ENCODE data around the gene SLC38A6. TPM values are rescaled to one million over a fixed set of nuclear protein-coding genes. Genes with fewer than 3 reads are reported as not detected.

The SLC38A6 gene
- polyA plus RNA-seq, 1 experiment: 57.3 TPM

- no peak overlapping the region for H3K27ac ChIP-seq (ENCODE audit: low read depth, low read length)
- POLR2A ChIA-PET: no interaction called here
- H3K4me3 ChIP-seq (ENCODE audit: low read depth, low read length): no peak overlapping the region
- CTCF ChIA-PET: interaction anchor here (0.8 kb wide), 1 partner anchor 211 kb away, joined by 3 read pairs; no protein-coding TSS in a partner anchor
- TF ChIP-seq CTCF (IDR thresholded peaks at IDR 0.05; ENCODE audit: low read depth, low read length): no peak
- no peaks in the 10 kb centered on the region for H3K27me3 ChIP-seq (ENCODE audit: control insufficient read depth, insufficient read depth, low read length)
- H3K9me3 ChIP-seq (ENCODE audit: control insufficient read depth, insufficient read depth, low read length): no peaks in the 10 kb centered on the region
- no peak for DNase-seq (ENCODE audit: low read depth, low spot score)
Measured at GRCh38 chr14:61041704-61042103, 60.7 kb downstream of the SLC38A6 start.

GRCh38 chr14:61042220-61042619, 61.2 kb downstream of the SLC38A6 start:
- H3K4me3 ChIP-seq (ENCODE audit: low read depth, low read length): no peak overlapping the region
- no peaks in the 10 kb centered on the region for H3K9me3 ChIP-seq (ENCODE audit: control insufficient read depth, insufficient read depth, low read length)
- no peaks in the 10 kb centered on the region for H3K27me3 ChIP-seq (ENCODE audit: control insufficient read depth, insufficient read depth, low read length)
- ChIA-PET CTCF (interaction anchor here (0.8 to 1.4 kb wide), 2 partner anchors 16 to 211 kb away, joined by 3 read pairs; no protein-coding TSS in a partner anchor), POLR2A (no interaction called here)
- no peak overlapping the region for H3K27ac ChIP-seq (ENCODE audit: low read depth, low read length)
- TF ChIP-seq CTCF (IDR thresholded peaks at IDR 0.05; ENCODE audit: low read depth, low read length): no peak
- no peak for DNase-seq (ENCODE audit: low read depth, low spot score)

GRCh38 chr14:61043506-61043905, 62.5 kb downstream of the SLC38A6 start:
- POLR2A ChIA-PET: no interaction called here
- CTCF ChIA-PET: interaction anchor here (1.4 kb wide), 1 partner anchor 17 kb away, joined by 3 read pairs; no protein-coding TSS in a partner anchor

GRCh38 chr14:61047021-61047420, 66.0 kb downstream of the SLC38A6 start:
- ChIA-PET POLR2A (interaction anchor here (0.7 kb wide), 1 partner anchor 11 kb away, joined by 4 read pairs; no protein-coding TSS in a partner anchor), CTCF (no interaction called here)
- no peaks in the 10 kb centered on the region for H3K9me3 ChIP-seq (ENCODE audit: control insufficient read depth, insufficient read depth, low read length)
- no peak overlapping the region for H3K4me3 ChIP-seq (ENCODE audit: low read depth, low read length)
- DNase-seq (ENCODE audit: low read depth, low spot score): no peak
- H3K27me3 ChIP-seq (ENCODE audit: control insufficient read depth, insufficient read depth, low read length): no peaks in the 10 kb centered on the region
- no peak for TF ChIP-seq CTCF (IDR thresholded peaks at IDR 0.05; ENCODE audit: low read depth, low read length)
- H3K27ac ChIP-seq (ENCODE audit: low read depth, low read length): no peak overlapping the region

More at GRCh38 chr14:61043506-61043905, 62.5 kb downstream of the SLC38A6 start:
- H3K9me3 ChIP-seq (ENCODE audit: control insufficient read depth, insufficient read depth, low read length): no peaks in the 10 kb centered on the region
- H3K4me3 ChIP-seq (ENCODE audit: low read depth, low read length): no peak overlapping the region
- H3K27me3 ChIP-seq (ENCODE audit: control insufficient read depth, insufficient read depth, low read length): no peaks in the 10 kb centered on the region
- no peak for TF ChIP-seq CTCF (IDR thresholded peaks at IDR 0.05; ENCODE audit: low read depth, low read length)
- no peak overlapping the region for H3K27ac ChIP-seq (ENCODE audit: low read depth, low read length)
- no peak for DNase-seq (ENCODE audit: low read depth, low spot score)

- TF ChIP-seq CTCF (IDR thresholded peaks at IDR 0.05; ENCODE audit: low read depth, low read length): no peak
- H3K4me3 ChIP-seq (ENCODE audit: low read depth, low read length): no peak overlapping the region
- no peaks in the 10 kb centered on the region for H3K9me3 ChIP-seq (ENCODE audit: control insufficient read depth, insufficient read depth, low read length)
- POLR2A ChIA-PET: no interaction called here
- CTCF ChIA-PET: interaction anchor here (1.7 kb wide), 1 partner anchor 27 kb away, joined by 4 read pairs; no protein-coding TSS in a partner anchor
- DNase-seq (ENCODE audit: low read depth, low spot score): no peak
- no peaks in the 10 kb centered on the region for H3K27me3 ChIP-seq (ENCODE audit: control insufficient read depth, insufficient read depth, low read length)
- H3K27ac ChIP-seq (ENCODE audit: low read depth, low read length): no peak overlapping the region
Measured at GRCh38 chr14:61048640-61049039, 67.6 kb downstream of the SLC38A6 start.
